GM21528 (cell line): ENCODE results near the gene FOXN3.
"Not testable (repeated sequence)": the region's sequence is repeated elsewhere in the genome, so short reads cannot be mapped to it uniquely, and the experiment has no call there.

Source experiments
- ATAC-seq: cut with Tn5 transposase; IDR thresholded peaks from one replicate; pipeline ENCODE4 v1.9.1; 2021; ENCODE audit warnings: mild to moderate bottlenecking, moderate library complexity; ENCODE audit not compliant: unreplicated experiment, low FRiP score

The FOXN3 gene

GRCh38 chr14:89214221-89214965 is 202.6 kb downstream of the FOXN3 start:
- ATAC-seq, result no peak

GRCh38 chr14:89212386-89213235 is 204.4 kb downstream of the FOXN3 start:
- ATAC-seq, result no peak

DNA sequence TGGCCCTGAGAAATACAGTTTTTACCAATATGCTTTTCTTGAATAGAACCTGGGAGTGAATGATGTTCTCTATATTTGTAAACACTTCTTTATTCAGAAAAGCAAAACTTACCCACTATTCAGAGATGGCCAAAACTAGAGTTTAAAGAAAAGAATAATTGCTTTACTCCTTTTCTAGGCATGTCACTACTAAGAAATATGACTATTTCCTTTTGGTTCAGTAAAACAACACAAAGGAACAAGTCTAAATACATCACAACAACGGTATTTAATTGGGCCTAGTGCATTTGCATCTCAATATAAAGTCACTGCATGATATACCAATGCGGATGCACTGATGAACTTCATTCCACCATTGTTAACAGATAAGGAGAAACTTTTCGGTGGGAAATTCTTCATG is 207.5 kb downstream of the FOXN3 start:
- ATAC-seq, result no peak

DNA sequence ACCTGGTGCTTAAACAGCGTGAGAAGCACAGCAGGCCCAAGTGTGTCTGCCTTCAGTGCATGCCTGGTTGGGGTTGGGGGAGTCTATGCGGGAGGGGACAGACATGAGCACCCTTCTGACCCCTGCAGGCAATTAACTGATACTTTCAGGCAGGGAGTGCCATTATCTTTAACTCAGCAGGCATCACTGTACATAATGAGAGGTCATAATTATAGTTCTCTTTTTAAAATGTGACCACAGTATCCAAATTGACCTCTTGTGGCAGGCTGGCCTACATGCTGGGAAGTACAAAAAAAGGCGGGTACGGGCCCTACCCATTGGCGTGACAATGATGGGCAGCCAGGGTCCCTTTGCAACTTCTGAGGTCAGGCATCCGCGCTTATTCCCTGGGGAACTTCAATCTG is 209.1 kb downstream of the FOXN3 start:
- ATAC-seq, result no peak

- ATAC-seq, result no peak
Observed at GRCh38 chr14:89206389-89207031, 210.5 kb downstream of the FOXN3 start.

GRCh38 chr14:89205137-89205740 is 211.8 kb downstream of the FOXN3 start:
- ATAC-seq, result no peak

GRCh38 chr14:89202413-89203190 is 214.4 kb downstream of the FOXN3 start:
- no peak for ATAC-seq

GRCh38 chr14:89201645-89202044 is 215.4 kb downstream of the FOXN3 start:
- ATAC-seq, result no peak

GRCh38 chr14:89199357-89199756 is 217.7 kb downstream of the FOXN3 start:
- not testable (repeated sequence) for ATAC-seq

DNA sequence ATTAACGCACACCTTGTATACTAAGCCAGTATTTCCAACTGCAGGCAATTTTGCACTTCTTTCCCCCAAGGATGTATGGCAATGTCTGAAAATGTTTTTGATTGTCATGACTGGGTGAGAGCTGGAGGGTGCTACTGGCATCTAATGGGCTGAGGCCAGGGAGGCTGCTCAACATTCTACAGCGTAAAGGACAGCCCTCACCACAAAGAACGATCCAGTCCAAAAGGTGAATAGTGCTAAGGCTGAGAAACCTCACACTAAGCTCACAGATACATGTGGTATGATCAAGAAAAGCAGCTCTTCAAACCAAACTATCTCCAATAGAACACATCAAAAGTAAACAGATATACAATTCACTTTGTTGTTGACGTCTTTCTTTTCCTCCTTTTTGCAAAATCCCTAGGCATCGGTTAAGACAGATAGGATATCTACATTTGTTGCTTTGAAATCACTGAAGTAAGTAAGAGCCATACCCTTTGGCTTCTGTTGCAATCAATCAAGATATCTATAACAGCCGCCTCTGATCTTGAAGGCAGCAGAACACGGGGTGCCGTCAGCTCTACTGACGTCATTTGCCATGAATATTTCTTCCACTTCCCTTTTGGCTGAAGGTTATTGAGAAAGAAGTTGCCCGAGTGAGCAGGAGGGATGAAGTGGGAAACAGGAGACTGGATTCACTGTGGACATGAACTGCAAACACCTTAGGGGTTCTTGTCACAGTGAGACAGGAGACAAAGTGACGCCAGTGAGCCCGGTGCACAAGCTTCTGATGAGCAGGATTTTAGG is 218.3 kb downstream of the FOXN3 start:
- ATAC-seq, result no peak

GRCh38 chr14:89197623-89198022 is 219.4 kb downstream of the FOXN3 start:
- no peak for ATAC-seq

DNA sequence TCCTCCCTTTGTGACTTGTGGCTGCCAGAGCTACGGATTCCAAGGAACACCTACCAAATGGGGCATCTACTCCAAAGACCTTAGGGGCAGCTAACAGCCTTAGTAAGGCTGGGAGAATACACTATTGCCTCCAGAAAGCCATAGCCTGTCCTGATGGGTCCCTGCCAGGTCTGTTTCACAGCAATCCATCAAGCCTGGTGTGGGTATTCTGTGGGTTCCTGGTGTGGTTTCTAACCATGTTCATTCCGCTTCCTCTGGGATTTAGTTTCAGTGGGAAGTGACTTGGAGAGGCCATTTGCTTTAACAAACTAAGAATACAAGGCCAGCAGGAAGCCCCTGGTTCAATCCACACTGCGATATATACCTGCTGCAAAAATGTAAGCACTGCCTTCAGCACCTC is 220.5 kb downstream of the FOXN3 start:
- no peak for ATAC-seq

GRCh38 chr14:89194376-89194775 is 222.7 kb downstream of the FOXN3 start:
- no peak for ATAC-seq

DNA sequence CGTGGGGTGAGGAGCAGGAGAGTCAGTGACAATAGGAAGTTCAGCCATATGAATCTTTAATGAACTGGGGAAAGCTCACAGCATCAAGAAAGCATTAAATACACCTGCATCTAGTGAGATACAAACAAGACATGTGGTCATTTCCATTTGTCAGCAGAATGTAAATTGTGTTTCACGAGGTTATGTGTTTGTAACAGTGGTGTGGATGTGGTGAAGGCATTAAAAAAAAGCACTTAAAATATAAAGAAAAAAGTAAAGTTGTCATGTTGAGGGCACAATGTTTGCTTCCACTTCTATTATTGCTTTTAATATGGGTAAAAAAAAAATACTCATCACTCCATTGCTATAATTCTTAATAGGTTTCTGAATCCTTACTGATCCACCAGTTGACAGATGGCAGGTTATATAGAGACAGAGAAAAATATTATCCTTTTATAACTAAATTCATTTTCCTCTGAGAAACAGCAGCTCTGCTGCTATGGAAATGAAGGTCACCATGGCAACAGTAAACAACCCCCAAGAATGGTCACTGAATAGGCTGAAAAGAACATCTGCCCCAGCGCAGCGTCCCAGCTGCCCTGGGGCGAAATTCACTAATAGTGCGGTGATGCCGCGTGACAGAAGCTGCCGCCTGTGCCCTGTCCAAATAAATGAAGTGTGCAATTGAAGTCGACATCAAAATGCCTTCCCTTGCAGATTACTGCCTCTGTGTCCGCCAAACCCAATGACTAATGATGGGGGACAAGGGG is 226.1 kb downstream of the FOXN3 start:
- ATAC-seq, result no peak

DNA sequence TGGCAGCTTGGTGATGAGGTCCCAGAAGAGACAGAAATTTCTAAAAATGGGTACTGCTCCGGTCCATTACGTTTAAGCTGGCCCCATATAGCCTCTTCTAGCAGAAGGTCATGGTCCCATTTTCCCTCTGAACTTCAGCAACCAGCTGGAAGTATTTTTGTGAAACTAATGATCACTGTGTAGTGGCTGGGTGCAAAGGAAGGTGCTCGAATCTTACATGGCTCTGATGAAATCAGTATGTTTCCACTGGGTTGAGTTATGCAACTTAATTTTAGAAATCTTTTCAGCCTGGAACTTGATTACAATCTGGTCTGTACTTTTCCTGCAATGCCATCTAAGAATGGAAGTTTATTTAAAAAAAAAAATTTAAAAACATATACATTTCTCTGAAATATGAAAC is 228.5 kb downstream of the FOXN3 start:
- ATAC-seq, result no peak

DNA sequence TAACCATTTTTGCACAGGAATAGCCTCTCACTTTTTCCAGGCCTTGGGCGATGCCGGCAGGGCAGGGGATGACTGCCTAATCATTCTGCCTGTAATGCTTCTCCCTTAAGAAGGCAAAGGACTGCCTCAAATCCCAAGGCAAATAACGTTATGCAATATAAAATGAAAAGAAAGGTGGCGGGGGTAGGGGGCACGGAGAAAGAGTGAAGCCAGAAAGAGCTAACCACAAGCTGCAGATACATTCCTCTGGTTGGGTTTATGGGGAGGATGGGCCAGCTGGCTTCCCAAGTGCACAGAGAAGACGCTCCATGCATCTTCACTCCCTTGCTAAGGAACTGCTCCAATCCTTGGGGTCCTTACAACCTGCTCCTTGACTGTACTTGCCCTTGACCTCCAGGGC is 229.5 kb downstream of the FOXN3 start:
- no peak for ATAC-seq

DNA sequence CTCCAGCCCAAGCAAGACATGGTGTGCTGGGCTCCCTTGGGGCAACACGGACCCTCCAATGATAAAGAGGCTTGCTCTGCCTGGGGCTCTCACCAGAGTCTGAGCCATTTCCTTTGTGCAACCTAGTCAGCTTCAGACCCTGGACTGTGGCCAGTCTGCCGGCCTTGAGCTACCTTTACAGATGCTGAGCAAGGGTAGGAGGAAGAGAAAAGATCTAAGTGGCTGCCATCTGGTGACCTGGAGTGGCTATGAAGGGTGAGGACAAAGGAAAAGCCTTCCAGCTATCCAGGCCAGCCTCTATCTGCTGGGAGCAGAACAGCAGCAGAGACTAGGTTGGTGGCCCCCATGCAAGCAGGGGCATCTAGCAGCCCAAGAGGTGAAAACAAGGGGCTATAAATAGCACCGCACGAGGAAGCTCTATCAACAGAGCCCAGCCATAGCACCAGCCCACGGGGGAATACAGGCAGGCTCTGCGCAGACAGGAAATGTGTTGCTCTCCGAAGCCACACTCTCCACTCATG is 230.1 kb downstream of the FOXN3 start:
- ATAC-seq, result no peak
